Erythroblast (primary cell): Measurements from ENCODE around the gene CNN1.

Source experiments
- GATA1 ChIP-seq: IDR thresholded peaks from 2 replicates; pipeline ENCODE4 v1.6.1; 2011; ENCODE audit warnings: low read depth, mild to moderate bottlenecking, control low read depth, low read length, moderate library complexity
- POLR2A ChIP-seq: IDR thresholded peaks from 2 replicates; pipeline ENCODE4 v1.6.1; 2011; ENCODE audit warnings: mild to moderate bottlenecking, low read length

- TF ChIP-seq POLR2A (peak; percentile 64), GATA1 (no peak)
These were observed 33.0 kb upstream of the CNN1 start, which contains the start of gene ZNF653 for GRCh38 chr19:11505504-11506100.
